Measurements from ENCODE around the gene BCR. TPM values are rescaled to one million over a fixed set of nuclear protein-coding genes. Genes with fewer than 3 reads are reported as not detected.
"Not testable (repeated sequence)": the region's sequence is repeated elsewhere in the genome, so short reads cannot be mapped to it uniquely, and the experiment has no call there.

The BCR gene
- total RNA-seq, 1 experiment from 2014 or later: 13.9 TPM

GRCh38 chr22:23287136-23288095, 107.1 kb downstream of the BCR start:
- DNase-seq (ENCODE audit: low read depth): no peak

DNA sequence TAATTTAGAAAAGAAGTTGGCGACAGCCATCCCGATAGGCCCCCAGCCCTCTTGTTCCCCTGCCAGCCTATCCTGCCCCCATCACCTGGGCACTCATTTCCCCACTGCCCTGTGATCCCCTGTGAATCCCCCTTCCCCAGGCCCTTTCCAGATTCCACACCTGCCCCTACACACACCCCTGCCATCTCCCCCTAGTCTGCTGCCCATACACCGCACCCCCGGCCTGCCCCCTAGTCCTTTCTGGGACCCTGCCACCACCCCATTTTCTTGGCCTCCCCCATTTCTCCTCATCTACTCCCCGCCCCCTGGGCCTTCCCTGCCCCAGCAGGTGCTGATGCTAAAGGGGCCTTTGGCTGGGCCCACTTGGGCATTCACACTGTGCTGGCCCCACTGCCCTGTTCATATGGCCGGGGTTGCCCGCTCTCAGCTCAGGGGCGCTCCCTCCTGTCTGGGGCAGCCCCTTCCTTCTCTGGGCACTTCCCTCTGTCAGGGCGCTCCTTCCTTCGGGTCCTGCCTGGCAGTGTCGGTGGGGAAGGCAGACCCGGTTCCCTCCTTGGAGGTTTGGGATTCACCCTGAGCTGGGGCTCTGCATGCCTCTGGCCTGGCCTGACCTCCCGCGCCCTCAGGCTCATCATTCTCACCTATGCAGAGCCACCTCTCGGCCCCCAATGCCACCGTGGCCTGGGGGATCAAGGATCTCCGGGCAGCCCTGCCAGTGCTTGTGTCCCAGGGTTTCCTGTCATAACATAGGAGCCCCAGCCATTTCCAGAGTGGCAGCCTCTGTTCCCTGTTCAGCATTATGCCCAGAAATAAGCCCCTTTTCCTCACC, 108.2 kb downstream of the BCR start:
- DNase-seq (ENCODE audit: low read depth): no peak

GRCh38 chr22:23289130-23289503, 108.8 kb downstream of the BCR start:
- no peak for DNase-seq (ENCODE audit: low read depth)

DNA sequence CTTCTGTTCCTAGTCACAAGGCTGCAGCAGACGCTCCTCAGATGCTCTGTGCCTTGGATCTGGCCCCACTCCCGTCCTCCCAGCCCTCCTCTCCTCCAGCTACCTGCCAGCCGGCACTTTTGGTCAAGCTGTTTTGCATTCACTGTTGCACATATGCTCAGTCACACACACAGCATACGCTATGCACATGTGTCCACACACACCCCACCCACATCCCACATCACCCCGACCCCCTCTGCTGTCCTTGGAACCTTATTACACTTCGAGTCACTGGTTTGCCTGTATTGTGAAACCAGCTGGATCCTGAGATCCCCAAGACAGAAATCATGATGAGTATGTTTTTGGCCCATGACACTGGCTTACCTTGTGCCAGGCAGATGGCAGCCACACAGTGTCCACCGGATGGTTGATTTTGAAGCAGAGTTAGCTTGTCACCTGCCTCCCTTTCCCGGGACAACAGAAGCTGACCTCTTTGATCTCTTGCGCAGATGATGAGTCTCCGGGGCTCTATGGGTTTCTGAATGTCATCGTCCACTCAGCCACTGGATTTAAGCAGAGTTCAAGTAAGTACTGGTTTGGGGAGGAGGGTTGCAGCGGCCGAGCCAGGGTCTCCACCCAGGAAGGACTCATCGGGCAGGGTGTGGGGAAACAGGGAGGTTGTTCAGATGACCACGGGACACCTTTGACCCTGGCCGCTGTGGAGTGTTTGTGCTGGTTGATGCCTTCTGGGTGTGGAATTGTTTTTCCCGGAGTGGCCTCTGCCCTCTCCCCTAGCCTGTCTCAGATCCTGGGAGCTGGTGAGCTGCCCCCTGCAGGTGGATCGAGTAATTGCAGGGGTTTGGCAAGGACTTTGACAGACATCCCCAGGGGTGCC, 109.8 kb downstream of the BCR start:
- peak; percentile 36 for DNase-seq (ENCODE audit: low read depth)

- DNase-seq (ENCODE audit: low read depth): no peak
These were observed 111.6 kb downstream of the BCR start for GRCh38 chr22:23291806-23292452.

DNA sequence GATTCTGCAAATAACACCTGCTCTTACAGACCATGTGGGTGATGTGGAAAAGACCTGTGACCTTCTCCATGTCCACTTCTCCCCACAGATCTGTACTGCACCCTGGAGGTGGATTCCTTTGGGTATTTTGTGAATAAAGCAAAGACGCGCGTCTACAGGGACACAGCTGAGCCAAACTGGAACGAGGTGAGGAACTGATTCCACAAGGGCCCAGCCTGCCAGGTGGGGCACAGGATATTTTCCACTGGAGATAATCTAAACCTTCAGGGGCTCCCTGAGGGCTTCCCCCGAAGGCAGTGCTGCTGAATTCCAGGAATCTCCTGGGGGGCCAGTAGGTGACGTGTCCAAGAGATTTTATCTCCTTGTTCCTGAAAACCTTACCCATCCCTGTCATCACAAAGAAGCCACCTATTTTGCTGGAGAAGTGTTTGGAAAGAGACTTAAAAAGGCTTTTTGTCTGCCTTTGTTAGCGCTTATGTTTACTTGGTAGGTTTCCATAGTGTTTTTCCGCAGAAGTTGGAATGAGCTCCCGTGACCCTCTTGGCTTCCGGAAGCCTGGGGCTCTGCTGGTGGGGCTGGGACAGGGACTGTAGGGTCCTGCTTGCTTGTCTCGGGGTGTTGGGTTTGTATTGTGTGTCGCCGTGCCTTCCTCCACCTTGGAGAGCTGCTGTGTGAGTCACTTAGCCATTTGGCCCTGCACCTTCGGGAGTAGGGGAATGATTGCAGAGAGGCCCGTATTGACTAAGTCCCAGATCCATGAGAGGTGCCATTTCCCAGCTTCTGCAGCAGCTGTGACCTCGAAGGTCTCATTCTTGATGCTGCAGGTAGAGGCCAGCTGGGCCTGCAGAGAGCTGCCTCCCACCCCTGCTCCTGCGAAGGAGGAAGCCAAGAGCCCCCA, 112.4 kb downstream of the BCR start:
- DNase-seq (ENCODE audit: low read depth): no peak

DNA sequence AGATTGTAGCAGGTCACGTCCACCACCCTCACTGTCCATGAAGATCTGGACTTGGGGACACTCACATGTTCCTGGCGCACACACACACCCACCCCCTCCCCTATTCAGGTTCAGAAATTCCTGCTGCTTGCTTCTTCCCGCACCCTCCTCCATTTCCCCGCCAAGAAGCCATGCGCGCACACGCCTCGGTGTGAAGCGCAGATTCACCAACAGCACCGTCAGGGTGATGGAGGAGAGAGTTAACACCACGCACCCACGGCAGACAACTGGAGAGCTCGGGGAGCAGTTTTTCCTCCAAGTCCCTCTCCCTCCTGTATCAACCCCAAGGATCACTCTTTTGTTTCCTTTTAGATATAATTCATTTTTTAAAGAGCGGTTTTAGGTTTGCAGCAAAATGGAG, 113.4 kb downstream of the BCR start:
- DNase-seq (ENCODE audit: low read depth): no peak

DNA sequence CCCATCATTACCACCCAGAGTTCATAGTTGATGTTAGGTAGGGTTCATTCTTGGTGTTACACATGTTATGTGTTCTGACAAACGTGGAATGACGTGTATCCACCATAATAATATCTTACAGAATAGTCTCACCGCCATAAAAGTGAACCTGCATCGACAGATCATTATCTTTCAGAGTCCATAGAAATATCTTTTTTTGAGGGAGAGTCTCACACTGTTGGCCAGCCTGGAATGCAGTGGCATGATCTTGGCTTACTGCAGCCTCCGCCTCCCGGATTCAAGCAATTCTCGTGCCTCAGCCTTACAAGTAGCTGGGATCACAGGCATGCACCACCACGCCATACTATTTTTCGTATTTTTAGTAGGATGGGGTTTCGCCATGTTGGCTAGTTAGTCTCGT, 113.9 kb downstream of the BCR start:
- no peak for DNase-seq (ENCODE audit: low read depth)

GRCh38 chr22:23300476-23300875, 120.2 kb downstream of the BCR start:
- DNase-seq (ENCODE audit: low read depth): no peak

GRCh38 chr22:23301591-23301990, 121.3 kb downstream of the BCR start:
- DNase-seq (ENCODE audit: low read depth): no peak

DNA sequence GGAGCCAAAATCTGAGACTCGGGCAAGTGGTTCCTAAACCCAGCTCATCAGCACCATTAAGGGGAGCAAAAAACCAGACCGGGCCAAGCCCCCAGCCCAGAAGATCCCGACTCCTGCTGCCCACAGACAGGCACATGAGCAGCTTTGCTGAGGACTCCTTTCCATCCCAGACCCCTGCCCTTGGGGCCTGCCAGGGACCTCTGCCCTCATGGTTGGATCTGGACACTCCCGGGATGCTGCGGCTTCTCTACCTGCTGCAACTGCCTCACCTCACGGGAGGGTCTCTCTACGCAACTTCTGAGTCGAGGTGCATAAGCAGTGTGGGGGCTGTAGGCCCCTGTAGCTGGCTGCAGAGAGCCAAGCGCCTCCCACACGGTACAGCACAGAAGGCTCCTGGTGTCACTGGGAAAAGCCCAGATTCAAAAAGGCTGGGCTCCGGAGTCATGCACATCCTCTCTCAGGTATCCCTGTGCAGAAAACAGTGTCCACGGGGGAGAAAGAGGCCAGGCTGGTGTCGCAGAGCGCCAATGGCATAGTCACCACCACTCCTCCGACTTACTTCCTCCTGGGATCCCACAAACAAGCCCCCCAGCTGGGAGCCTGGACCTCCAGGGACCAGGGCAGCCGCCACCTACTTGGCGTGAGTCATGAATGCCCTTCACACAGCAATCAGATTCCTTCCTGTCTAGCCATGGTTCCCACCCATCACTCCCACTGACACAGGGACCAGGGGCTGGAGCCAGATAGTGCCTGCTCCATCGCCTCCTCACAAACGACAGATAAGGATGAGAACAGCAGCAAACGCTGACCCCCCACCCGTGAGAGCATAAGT, 122.1 kb downstream of the BCR start:
- DNase-seq (ENCODE audit: low read depth): no peak

GRCh38 chr22:23305321-23305910, 125.1 kb downstream of the BCR start:
- DNase-seq (ENCODE audit: low read depth): peak; percentile 78

- DNase-seq (ENCODE audit: low read depth): no peak
These were observed 125.6 kb downstream of the BCR start for GRCh38 chr22:23305922-23306374.

GRCh38 chr22:23306438-23306921, 126.2 kb downstream of the BCR start:
- peak; percentile 13 for DNase-seq (ENCODE audit: low read depth)

DNA sequence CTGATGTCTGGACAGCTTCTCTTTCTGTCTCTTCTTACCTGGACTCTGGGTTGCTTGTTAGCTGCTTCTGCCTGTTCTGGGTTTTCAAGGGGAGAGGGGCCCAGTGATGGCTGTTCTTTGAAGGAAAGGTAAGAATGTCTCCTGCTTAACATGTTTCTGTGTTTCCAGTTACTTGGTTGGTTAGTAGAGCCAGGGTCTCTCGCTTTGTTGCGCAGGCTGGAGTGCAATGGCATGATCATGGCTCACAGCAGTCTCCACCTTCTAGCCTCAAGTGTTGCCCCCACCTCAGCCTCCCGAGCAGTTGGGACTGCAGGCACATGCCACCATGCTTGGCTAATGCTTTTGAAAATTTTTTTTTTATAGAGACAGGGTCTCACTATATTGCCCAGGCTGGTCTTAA, 126.6 kb downstream of the BCR start:
- DNase-seq (ENCODE audit: low read depth): no peak

DNA sequence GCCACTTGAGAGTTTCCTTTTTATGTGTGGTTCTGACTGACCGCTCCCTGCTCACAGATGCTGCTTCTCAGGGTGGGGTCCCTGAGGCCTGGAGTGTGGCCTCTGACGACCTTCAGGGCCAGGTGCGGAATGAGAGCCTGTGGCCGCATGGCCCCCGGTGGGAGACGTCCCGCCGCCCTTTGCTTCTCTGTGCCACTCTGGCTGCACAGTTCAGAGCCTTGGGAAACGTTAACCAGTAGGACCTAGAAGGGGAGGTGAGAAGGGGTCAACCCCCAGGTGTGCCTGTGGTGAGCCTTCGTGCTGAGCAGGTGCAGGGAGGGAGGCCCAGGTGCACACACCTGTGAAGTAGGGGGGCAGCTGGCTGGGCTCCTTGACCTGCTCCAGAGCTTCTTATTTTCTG, 127.2 kb downstream of the BCR start:
- DNase-seq (ENCODE audit: low read depth): not testable (repeated sequence)

DNA sequence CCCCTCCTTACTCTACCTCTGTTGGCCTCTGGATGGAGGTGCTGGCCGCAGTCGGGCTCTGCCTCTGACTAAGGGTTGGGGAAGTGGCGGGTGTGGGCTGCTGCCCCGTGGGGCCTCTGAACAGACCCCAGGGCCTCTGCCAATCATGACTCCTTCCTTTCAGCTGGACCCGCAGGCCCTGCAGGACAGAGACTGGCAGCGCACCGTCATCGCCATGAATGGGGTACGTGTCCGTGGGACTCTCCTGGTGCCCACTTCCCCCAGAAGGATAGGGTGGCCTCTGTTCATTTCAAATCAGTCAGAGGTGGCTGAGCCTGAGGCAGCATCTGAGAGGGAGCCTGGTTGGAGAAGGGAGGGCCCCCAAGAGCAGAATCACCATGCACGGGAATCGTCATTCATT, 129.0 kb downstream of the BCR start:
- not testable (repeated sequence) for DNase-seq (ENCODE audit: low read depth)

DNA sequence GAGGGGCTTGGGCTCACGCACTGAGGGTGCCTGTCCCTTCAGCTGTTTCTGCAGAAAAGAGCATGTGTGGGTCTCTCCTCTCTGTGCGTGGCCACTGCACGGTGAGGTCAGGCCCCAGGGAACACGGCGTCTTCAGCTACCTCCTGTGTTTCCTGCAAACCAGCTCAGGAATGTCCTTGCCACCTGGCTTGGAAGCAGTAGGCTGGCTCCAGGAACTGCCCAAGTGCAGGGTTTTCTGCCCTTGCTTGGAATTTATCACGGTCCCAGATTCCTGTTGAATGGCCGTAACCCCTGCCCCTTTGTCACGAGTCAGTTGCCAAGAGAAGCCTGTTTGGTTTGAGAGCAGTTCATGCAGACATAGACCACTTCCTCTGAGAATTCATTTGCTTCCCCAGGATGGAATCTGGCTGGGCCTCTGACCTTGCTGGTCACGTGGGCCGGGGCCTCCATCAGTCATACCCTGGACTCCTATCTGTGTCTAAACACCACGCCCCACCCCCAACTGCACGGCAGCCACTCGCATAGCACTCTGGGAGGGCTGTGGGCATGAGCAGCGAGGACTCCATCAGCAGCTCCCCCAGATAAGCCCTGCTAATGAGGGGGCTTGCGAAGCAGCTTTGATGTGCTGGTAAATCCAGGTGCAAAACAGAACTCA, 130.3 kb downstream of the BCR start:
- DNase-seq (ENCODE audit: low read depth): not testable (repeated sequence)
